CD4-positive, alpha-beta T cell (primary cell): Measurements from ENCODE around the gene AK8. TPM values are rescaled to one million over a fixed set of nuclear protein-coding genes. Genes with fewer than 3 reads are reported as not detected.

Source experiments
- ATAC-seq: fragments of 200-7000 bp; cut with Tn5 transposase; one replicate; pipeline ENCODE4 v1.10.0; 2022; ENCODE audit warnings: mild to moderate bottlenecking; ENCODE audit not compliant: poor library complexity
- CTCF ChIA-PET: fragments of 350-600 bp; sonication (Branson Sonifier 250); formaldehyde crosslinking; loops from one replicate; lab custom pipeline; 2021; ENCODE audit warnings: antibody characterized with exemption, inconsistent platforms; lab: Charles Lee
- POLR2A ChIA-PET: fragments of 350-600 bp; sonication (Branson Sonifier 250); formaldehyde crosslinking; loops from one replicate; lab custom pipeline; 2021; ENCODE audit warnings: antibody characterized with exemption, inconsistent platforms; lab: Charles Lee
- DNase-seq, 14 experiments: peaks; one replicate each; pipeline ENCODE4 v3.0.0-alpha.2; 2013 to 2020; ENCODE audit warnings: mixed read lengths in 2 of 14
- H3K27ac ChIP-seq, 2 donors: one replicate each; pipeline versions ENCODE4 v1.5.1 to v1.7.0; 2013; ENCODE audit warnings: low read length in 2 of 2, low read depth in 1 of 2, mild to moderate bottlenecking in 1 of 2
- H3K27me3 ChIP-seq, 2 experiments: 1 replicate in 1 of 2; 2 replicates in 1 of 2; pipeline versions ENCODE4 v1.6.1 to v1.7.0; 2013; ENCODE audit warnings: low read length in 2 of 2, control low read depth in 1 of 2, mild to moderate bottlenecking in 1 of 2, moderate library complexity in 1 of 2; ENCODE audit not compliant: insufficient read depth in 2 of 2, control insufficient read depth in 1 of 2
- H3K36me3 ChIP-seq: one replicate; pipeline ENCODE4 v1.6.1; 2013; ENCODE audit warnings: low read length, control low read depth; ENCODE audit not compliant: insufficient read depth
- H3K4me1 ChIP-seq: one replicate; pipeline ENCODE4 v1.6.1; 2013; ENCODE audit warnings: low read length, control low read depth; ENCODE audit not compliant: insufficient read depth
- H3K4me3 ChIP-seq: one replicate; pipeline ENCODE4 v1.5.1; 2013; ENCODE audit warnings: mild to moderate bottlenecking, low read length, moderate library complexity
- H3K9me3 ChIP-seq, 2 experiments: 1 replicate in 1 of 2; 2 replicates in 1 of 2; pipeline versions ENCODE4 v1.6.1 to v1.7.0; 2013; ENCODE audit warnings: low read length in 2 of 2, mild to moderate bottlenecking in 2 of 2, control low read depth in 1 of 2, moderate library complexity in 1 of 2; ENCODE audit not compliant: control insufficient read depth in 1 of 2, insufficient read depth in 1 of 2
- H3K27ac Mint-ChIP-seq: one replicate; pipeline ENCODE4 v1.8.0; 2020; ENCODE audit warnings: mixed read lengths
- H3K27me3 Mint-ChIP-seq: one replicate; pipeline ENCODE4 v1.8.0; 2021; ENCODE audit warnings: mixed read lengths
- H3K36me3 Mint-ChIP-seq: one replicate; pipeline ENCODE4 v1.8.0; 2021; ENCODE audit warnings: low read depth, mixed read lengths
- H3K4me1 Mint-ChIP-seq: one replicate; pipeline ENCODE4 v1.8.0; 2021; ENCODE audit warnings: low read depth, mixed read lengths
- H3K4me3 Mint-ChIP-seq: one replicate; pipeline ENCODE4 v1.8.0; 2020; ENCODE audit warnings: mild to moderate bottlenecking, mixed read lengths
- H3K9me3 Mint-ChIP-seq: one replicate; pipeline ENCODE4 v1.8.0; 2020; ENCODE audit warnings: mixed read lengths
- CTCF ChIP-seq: fragments of 200-600 bp; IDR thresholded peaks from one replicate; pipeline ENCODE4 v1.8.0; 2022; ENCODE audit warnings: antibody characterized with exemption, mild to moderate bottlenecking
- intact Hi-C, 2 experiments: fragments of 100-400 bp; cut with DNase I in 1 of 2; cut with micrococcal nuclease in 1 of 2; formaldehyde crosslinking; loops; one replicate each; pipeline versions ENCODE4 v1.15.1 to v1.9.0; 2023 to 2025; cut with DNase I, micrococcal nuclease
- total RNA-seq, 174 experiments: library from RNA in 2 of 174; stranded (reverse) in 2 of 174; gene quantifications; one replicate each; pipeline ENCODE4 v1.2.3 and lab custom pipeline; 2021 to 2026

Gene AK8
- total RNA-seq, 2 experiments from 2014 or later: not detected

- no peaks in the 10 kb centered on the region for H3K27me3 Mint-ChIP-seq
- H3K27ac ChIP-seq: no peak overlapping the region
- POLR2A ChIA-PET: interaction anchor here (0.8 to 1.0 kb wide), 2 partner anchors 24 to 43 kb away, joined by 3 read pairs; partner anchors contain the start of gene SPACA9
- H3K36me3 Mint-ChIP-seq: peaks cover 89% of the 10 kb centered on the region
- H3K4me3 Mint-ChIP-seq: no peak overlapping the region
- H3K9me3 Mint-ChIP-seq: no peaks in the 10 kb centered on the region
- no peaks in the 10 kb centered on the region for H3K27me3 ChIP-seq
- intact Hi-C loops: loop anchor here (2.0 to 10.0 kb wide), 5 partner anchors 53 to 487 kb away; partner anchors contain the start of genes CFAP77 (in 1 of the 2) and DDX31 (in 1 of the 2)
- peak overlapping the region; percentile 70 for H3K27ac Mint-ChIP-seq
- H3K4me1 ChIP-seq: no peaks in the 10 kb centered on the region
- H3K4me3 ChIP-seq: no peak overlapping the region
- no peaks in the 10 kb centered on the region for H3K9me3 ChIP-seq
- ATAC-seq (peak; percentile 99), DNase-seq (peak; percentile 58 to 91 (median 76))
- peaks cover 69% of the 10 kb centered on the region for H3K36me3 ChIP-seq
- peak; percentile 97 for TF ChIP-seq CTCF
- CTCF ChIA-PET: interaction anchor here (0.7 to 2.3 kb wide), 14 partner anchors 9 to 128 kb away, joined by 3 to 7 read pairs (median 5); partner anchors contain the start of genes AK8 and SPACA9
- H3K4me1 Mint-ChIP-seq: peaks cover 5% of the 10 kb centered on the region
Observed at GRCh38 chr9:132901858-132902831, 24.1 kb upstream of the AK8 start.

GRCh38 chr9:132898051-132898450 is 20.0 kb upstream of the AK8 start:
- peaks cover 87% of the 10 kb centered on the region for H3K36me3 Mint-ChIP-seq
- peaks cover 62% of the 10 kb centered on the region for H3K36me3 ChIP-seq
- intact Hi-C loops: no loop called here

GRCh38 chr9:132896906-132897305 is 18.8 kb upstream of the AK8 start:
- Histone ChIP-seq H3K36me3 (peaks cover 61% of the 10 kb centered on the region), H3K27me3 (no peaks in the 10 kb centered on the region), H3K4me1 (no peaks in the 10 kb centered on the region), H3K4me3 (no peak overlapping the region), H3K9me3 (no peaks in the 10 kb centered on the region), H3K27ac (no peak overlapping the region)
- TF ChIP-seq CTCF: no peak
- Mint-ChIP-seq H3K9me3 (no peaks in the 10 kb centered on the region), H3K27me3 (no peaks in the 10 kb centered on the region), H3K27ac (no peak overlapping the region), H3K36me3 (peaks cover 83% of the 10 kb centered on the region), H3K4me3 (no peak overlapping the region), H3K4me1 (peaks cover 3% of the 10 kb centered on the region)
- DNase-seq (no peak), ATAC-seq (no peak)
- ChIA-PET POLR2A (no interaction called here), CTCF (interaction anchor here (0.6 kb wide), 1 partner anchor 12 kb away, joined by 3 read pairs; no protein-coding TSS in a partner anchor)
- intact Hi-C loops: no loop called here

More at GRCh38 chr9:132898051-132898450, 20.0 kb upstream of the AK8 start:
- Mint-ChIP-seq H3K27ac (no peak overlapping the region), H3K27me3 (no peaks in the 10 kb centered on the region), H3K4me3 (no peak overlapping the region), H3K4me1 (peaks cover 5% of the 10 kb centered on the region), H3K9me3 (no peaks in the 10 kb centered on the region)
- no peaks in the 10 kb centered on the region for H3K27me3 ChIP-seq
- TF ChIP-seq CTCF: no peak
- ATAC-seq (no peak), DNase-seq (no peak)
- no peak overlapping the region for H3K27ac ChIP-seq
- no peaks in the 10 kb centered on the region for H3K9me3 ChIP-seq
- CTCF ChIA-PET: no interaction called here
- no peaks in the 10 kb centered on the region for H3K4me1 ChIP-seq
- no peak overlapping the region for H3K4me3 ChIP-seq
- POLR2A ChIA-PET: no interaction called here
